Measurements from ENCODE around the gene APPBP2.

APPBP2 gene

GRCh38 chr17:60534613-60535157, 8.6 kb upstream of the APPBP2 start:
- H3K4me3 ChIP-seq (ENCODE audit: low read depth, low read length): no peak overlapping the region
- TF ChIP-seq, protein P1, sequence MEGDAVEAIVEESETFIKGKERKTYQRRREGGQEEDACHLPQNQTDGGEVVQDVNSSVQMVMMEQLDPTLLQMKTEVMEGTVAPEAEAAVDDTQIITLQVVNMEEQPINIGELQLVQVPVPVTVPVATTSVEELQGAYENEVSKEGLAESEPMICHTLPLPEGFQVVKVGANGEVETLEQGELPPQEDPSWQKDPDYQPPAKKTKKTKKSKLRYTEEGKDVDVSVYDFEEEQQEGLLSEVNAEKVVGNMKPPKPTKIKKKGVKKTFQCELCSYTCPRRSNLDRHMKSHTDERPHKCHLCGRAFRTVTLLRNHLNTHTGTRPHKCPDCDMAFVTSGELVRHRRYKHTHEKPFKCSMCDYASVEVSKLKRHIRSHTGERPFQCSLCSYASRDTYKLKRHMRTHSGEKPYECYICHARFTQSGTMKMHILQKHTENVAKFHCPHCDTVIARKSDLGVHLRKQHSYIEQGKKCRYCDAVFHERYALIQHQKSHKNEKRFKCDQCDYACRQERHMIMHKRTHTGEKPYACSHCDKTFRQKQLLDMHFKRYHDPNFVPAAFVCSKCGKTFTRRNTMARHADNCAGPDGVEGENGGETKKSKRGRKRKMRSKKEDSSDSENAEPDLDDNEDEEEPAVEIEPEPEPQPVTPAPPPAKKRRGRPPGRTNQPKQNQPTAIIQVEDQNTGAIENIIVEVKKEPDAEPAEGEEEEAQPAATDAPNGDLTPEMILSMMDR (IDR thresholded peaks at IDR 0.05; ENCODE audit: borderline replicate concordance, insufficient read depth, low read depth, low read length): no peak

GRCh38 chr17:60534010-60534555, 8.0 kb upstream of the APPBP2 start:
- H3K4me3 ChIP-seq (ENCODE audit: low read depth, low read length): no peak overlapping the region
- TF ChIP-seq, protein P1 (IDR thresholded peaks at IDR 0.05; ENCODE audit: borderline replicate concordance, insufficient read depth, low read depth, low read length): no peak

DNA sequence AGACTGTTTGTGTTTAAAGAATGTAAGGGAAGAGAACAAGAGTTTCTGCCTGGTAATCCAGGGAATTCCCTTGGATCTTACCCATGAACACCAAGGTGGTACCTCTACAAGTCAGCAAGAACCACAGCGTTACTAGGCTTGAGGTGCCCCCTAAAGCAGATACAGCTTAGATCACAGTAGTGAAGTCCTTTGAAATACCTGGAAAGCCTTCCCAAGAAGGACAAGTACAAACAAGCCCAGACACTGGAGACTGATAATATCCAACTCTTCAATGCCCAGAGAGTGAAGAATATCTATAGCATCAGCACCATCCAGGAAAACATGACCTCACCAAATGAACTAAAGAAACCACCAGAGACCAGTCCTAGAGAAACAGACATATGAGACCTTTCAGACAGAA, 3.8 kb upstream of the APPBP2 start:
- H3K4me3 ChIP-seq (ENCODE audit: low read depth, low read length): no peak overlapping the region

DNA sequence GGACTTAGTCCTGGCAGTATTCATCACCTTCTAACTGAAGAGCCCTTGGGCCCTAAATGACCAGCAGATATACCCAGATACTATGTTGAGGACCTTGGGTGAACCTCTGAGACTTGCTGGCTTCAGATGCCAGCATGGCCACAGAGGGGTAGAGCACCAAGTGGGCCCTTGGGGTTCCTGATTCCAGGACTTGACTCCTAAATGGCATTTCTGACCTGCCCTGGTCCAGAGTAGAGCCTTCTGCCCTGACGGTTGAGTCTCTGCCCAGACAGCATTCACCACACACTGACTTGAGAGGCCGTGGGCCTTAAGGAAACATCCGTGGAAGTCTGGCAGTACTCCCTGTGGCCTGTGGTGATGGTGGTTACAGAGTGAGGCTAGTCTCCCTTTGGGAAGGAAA, 2.8 kb upstream of the APPBP2 start:
- H3K4me3 ChIP-seq (ENCODE audit: low read depth, low read length): no peak overlapping the region
- TF ChIP-seq, protein P1 (IDR thresholded peaks at IDR 0.05; ENCODE audit: borderline replicate concordance, insufficient read depth, low read depth, low read length): no peak

More for the DNA sequence above, 3.8 kb upstream of the APPBP2 start:
- TF ChIP-seq, protein P1 (IDR thresholded peaks at IDR 0.05; ENCODE audit: borderline replicate concordance, insufficient read depth, low read depth, low read length): no peak

- TF ChIP-seq, protein P1 (IDR thresholded peaks at IDR 0.05; ENCODE audit: borderline replicate concordance, insufficient read depth, low read depth, low read length): no peak
Measured at GRCh38 chr17:60527701-60528100, 1.7 kb upstream of the APPBP2 start.

DNA sequence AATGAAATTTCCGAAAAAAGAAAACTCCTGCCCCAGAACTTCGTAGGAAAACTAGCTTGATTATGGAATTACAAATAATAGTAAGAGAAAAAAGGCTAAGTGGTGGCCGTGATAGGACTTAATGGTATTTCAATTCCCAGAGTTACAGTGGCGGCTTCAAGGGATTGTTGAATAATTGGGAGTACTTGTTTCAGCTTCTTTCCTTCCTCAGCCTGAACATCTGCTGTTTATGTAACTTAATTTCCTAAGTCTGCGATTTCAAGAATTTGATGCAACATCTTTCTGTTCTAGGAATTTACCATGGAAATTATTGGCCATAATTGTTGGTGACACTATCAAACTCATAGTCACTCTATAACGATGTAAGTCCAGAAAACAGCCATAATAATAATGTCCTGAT, 684 bp upstream of the APPBP2 start:
- peak overlapping the region; percentile 55 for H3K4me3 ChIP-seq (ENCODE audit: low read depth, low read length)
- TF ChIP-seq, protein P1 (IDR thresholded peaks at IDR 0.05; ENCODE audit: borderline replicate concordance, insufficient read depth, low read depth, low read length): no peak

More at GRCh38 chr17:60527701-60528100, 1.7 kb upstream of the APPBP2 start:
- no peak overlapping the region for H3K4me3 ChIP-seq (ENCODE audit: low read depth, low read length)

DNA sequence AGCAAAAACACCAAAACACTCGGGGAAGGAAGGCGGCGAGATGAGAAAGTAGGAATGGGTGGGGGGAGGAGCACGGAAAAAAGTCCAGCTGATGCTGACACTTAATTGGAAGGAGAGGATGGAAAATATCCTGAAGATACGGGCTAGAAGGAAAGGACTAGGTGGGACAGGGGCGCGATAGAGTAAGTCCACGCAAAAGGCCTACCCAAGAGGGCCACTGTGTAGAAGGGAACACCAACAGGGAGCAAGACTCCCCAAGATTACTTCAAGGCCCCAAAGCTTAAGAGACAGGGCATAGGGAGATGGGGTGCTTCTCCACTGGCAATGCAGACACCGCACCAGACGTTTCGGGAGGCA, 736 bp downstream of the APPBP2 start:
- peak overlapping the region; percentile 55 for H3K4me3 ChIP-seq (ENCODE audit: low read depth, low read length)
- TF ChIP-seq, protein P1 (IDR thresholded peaks at IDR 0.05; ENCODE audit: borderline replicate concordance, insufficient read depth, low read depth, low read length): no peak
